ENCODE results near the gene JAM2.

DNA sequence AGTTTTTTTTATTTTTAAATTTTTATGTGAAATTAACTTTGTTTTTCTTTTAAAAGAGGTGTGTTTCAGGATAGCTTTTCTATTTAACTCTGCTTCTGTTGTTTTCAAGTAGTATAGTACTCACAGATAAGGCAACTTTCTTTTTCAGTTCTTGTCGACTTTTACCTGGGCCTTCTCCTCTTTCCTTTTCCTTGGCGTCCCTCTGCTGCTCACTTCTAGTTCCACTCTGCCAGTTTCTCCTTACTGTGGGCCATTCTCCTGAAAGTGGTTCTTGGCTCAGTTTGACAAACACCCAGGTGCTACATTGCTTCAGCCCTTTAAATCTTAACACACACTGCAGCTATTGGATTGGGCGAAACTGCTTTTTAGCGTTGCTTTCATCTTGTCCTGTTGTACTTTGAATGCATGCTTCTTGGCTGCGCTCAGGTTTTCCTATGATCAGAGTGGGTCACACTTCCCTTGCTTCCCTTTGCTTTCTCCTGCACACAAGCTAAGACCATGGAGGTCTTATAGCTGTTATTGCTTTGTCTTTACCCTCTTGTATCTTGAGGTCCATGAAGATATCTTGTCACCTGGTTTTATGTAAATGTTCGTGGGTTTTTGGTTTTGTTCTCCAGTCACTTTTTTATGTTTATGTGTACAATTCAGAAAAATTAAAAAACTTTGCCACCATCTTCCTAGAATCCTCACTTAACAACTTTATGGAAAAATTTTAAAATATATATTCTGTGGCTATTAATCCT is 117.3 kb downstream of the JAM2 start:
- TF ChIP-seq SREBF2 (IDR thresholded peaks at IDR 0.05) (no peak), FOSL2 (IDR thresholded peaks at IDR 0.05) (no peak), FOSL2 (CRISPR knock-in tag; IDR thresholded peaks at IDR 0.05) (no peak), CHD2 (IDR thresholded peaks at IDR 0.05; ENCODE audit: low read length, partially characterized antibody) (no peak)
- TF ChIP-seq, protein P1, sequence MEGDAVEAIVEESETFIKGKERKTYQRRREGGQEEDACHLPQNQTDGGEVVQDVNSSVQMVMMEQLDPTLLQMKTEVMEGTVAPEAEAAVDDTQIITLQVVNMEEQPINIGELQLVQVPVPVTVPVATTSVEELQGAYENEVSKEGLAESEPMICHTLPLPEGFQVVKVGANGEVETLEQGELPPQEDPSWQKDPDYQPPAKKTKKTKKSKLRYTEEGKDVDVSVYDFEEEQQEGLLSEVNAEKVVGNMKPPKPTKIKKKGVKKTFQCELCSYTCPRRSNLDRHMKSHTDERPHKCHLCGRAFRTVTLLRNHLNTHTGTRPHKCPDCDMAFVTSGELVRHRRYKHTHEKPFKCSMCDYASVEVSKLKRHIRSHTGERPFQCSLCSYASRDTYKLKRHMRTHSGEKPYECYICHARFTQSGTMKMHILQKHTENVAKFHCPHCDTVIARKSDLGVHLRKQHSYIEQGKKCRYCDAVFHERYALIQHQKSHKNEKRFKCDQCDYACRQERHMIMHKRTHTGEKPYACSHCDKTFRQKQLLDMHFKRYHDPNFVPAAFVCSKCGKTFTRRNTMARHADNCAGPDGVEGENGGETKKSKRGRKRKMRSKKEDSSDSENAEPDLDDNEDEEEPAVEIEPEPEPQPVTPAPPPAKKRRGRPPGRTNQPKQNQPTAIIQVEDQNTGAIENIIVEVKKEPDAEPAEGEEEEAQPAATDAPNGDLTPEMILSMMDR (IDR thresholded peaks at IDR 0.05) = no peak
